Keratinocyte (primary cell): ENCODE data around the gene ZFP1. TPM values are rescaled to one million over a fixed set of nuclear protein-coding genes. Genes with fewer than 3 reads are reported as not detected.

Experiments used
- DNase-seq: peaks from one replicate; pipeline ENCODE4 v3.0.0-alpha.2; 2011; ENCODE audit warnings: low read depth, missing footprints, low spot score
- FAIRE-seq: peaks from 2 replicates; lab custom pipeline; 2011; peaks lifted over from hg19 to GRCh38; lab: Jason Lieb, UNC
- H2AFZ ChIP-seq: 2 replicates; pipeline ENCODE4 v1.6.0; 2012; ENCODE audit warnings: low read length, control low read depth, inconsistent platforms; ENCODE audit not compliant: control insufficient read depth
- H3K27ac ChIP-seq: 2 replicates; pipeline ENCODE4 v1.5.1; 2011; ENCODE audit warnings: low read length; ENCODE audit not compliant: control insufficient read depth, insufficient read depth
- H3K27me3 ChIP-seq: 3 replicates; pipeline ENCODE4 v1.6.0; 2011; ENCODE audit warnings: low read length; ENCODE audit not compliant: control insufficient read depth, insufficient read depth; ENCODE audit errors: extremely low read depth
- H3K36me3 ChIP-seq, 2 experiments: 2 replicates in 1 of 2; 3 replicates in 1 of 2; pipeline ENCODE4 v1.5.1; 2011; ENCODE audit warnings: low read length in 2 of 2, mild to moderate bottlenecking in 1 of 2; ENCODE audit not compliant: control insufficient read depth in 2 of 2, insufficient read depth in 2 of 2; ENCODE audit errors: extremely low read depth in 1 of 2
- H3K4me1 ChIP-seq: 3 replicates; pipeline ENCODE4 v1.5.1; 2011; ENCODE audit warnings: low read length; ENCODE audit not compliant: control insufficient read depth, insufficient read depth; ENCODE audit errors: extremely low read depth
- H3K4me2 ChIP-seq: 3 replicates; pipeline ENCODE4 v1.6.0; 2011; ENCODE audit warnings: low read depth, low read length; ENCODE audit not compliant: control insufficient read depth, insufficient read depth; ENCODE audit errors: extremely low read depth
- H3K4me3 ChIP-seq, 3 experiments: fragments of 200-600 bp in 1 of 3; sonication (generic) in 1 of 3; 2 replicates in 2 of 3; 3 replicates in 1 of 3; pipeline ENCODE4 v1.5.1; 2011 to 2016; ENCODE audit warnings: low read length in 3 of 3, mild to moderate bottlenecking in 3 of 3, control low read depth in 2 of 3, inconsistent platforms in 1 of 3, low read depth in 1 of 3, mixed read lengths in 1 of 3, mixed run types in 1 of 3, moderate library complexity in 1 of 3; ENCODE audit not compliant: control insufficient read depth in 2 of 3, insufficient read depth in 2 of 3; ENCODE audit errors: extremely low read depth in 1 of 3
- H3K79me2 ChIP-seq: 2 replicates; pipeline ENCODE4 v1.6.0; 2012; ENCODE audit warnings: low read length; ENCODE audit not compliant: control insufficient read depth, insufficient read depth
- H3K9ac ChIP-seq: 3 replicates; pipeline ENCODE4 v1.6.0; 2011; ENCODE audit warnings: low read length; ENCODE audit not compliant: control insufficient read depth, insufficient read depth; ENCODE audit errors: extremely low read depth
- H3K9me1 ChIP-seq: 3 replicates; pipeline ENCODE4 v1.6.0; 2011; ENCODE audit warnings: low read length; ENCODE audit not compliant: control insufficient read depth, insufficient read depth; ENCODE audit errors: extremely low read depth
- H3K9me3 ChIP-seq: 2 replicates; pipeline ENCODE4 v1.5.1; 2012; ENCODE audit warnings: low read depth, low read length; ENCODE audit not compliant: control insufficient read depth
- H4K20me1 ChIP-seq: 3 replicates; pipeline ENCODE4 v1.6.0; 2011; ENCODE audit warnings: low read length; ENCODE audit not compliant: control insufficient read depth, insufficient read depth; ENCODE audit errors: extremely low read depth
- CTCF ChIP-seq, 3 experiments: IDR thresholded peaks in 1 of 3; conservative IDR thresholded peaks in 1 of 3; optimal IDR thresholded peaks in 1 of 3; 2 replicates in 2 of 3; 3 replicates in 1 of 3; pipeline versions ENCODE3 to v1.5.1; 2011; ENCODE audit warnings: low read length in 3 of 3, mild to moderate bottlenecking in 3 of 3, moderate library complexity in 2 of 3, control low read depth in 1 of 3, inconsistent platforms in 1 of 3; ENCODE audit not compliant: insufficient read depth in 2 of 3; ENCODE audit errors: extremely low read depth in 1 of 3
- EZH2 ChIP-seq: IDR thresholded peaks from one replicate; pipeline ENCODE4 v1.6.1; 2012; ENCODE audit warnings: inconsistent platforms, mild to moderate bottlenecking, low read length, moderate library complexity
- dilution Hi-C: fragments of 300-500 bp; cut with MboI; formaldehyde crosslinking; loops from one replicate; pipeline ENCODE4 v1.7.0; 2020; ENCODE audit warnings: low sequenced_read_pairs; ENCODE audit not compliant: extremely low pct_ligation_motif_present
- polyA plus RNA-seq, 5 experiments: library from polyadenylated mRNA; depleted of rRNA in 3 of 5; stranded (reverse) in 3 of 5; stranded (forward) in 1 of 5; unstranded in 1 of 5; fragments of >200 nt; gene quantifications; 1 replicate in 1 of 5; 2 replicates in 3 of 5; 3 replicates in 1 of 5; pipeline versions ENCODE4 v1.2.1 to v1.2.3, GENCODE V29; 2011 to 2012; ENCODE audit warnings: missing spikeins in 2 of 5, low read depth in 1 of 5, low replicate concordance in 1 of 5

The ZFP1 gene
- polyA plus RNA-seq, 1 donor (not counting 4 experiments of a cell fraction or from before 2014, with no cell fraction given): 8.6 TPM

GRCh38 chr16:75130150-75130771 lies 18.1 kb upstream of the ZFP1 start:
- H3K79me2 ChIP-seq: no peaks in the 10 kb centered on the region
- TF ChIP-seq EZH2 (no peak), CTCF (optimal IDR thresholded peaks at IDR 0.05 in 1 of 3, IDR thresholded peaks at IDR 0.05 in 1 of 3, conservative IDR thresholded peaks at IDR 0.05 in 1 of 3; ENCODE audit: extremely low read depth in 1 of 3, insufficient read depth in 2 of 3, low read length in 3 of 3) (peak in 1 of 3 experiments; percentile 41)
- dilution Hi-C loops: no loop called here
- DNase-seq (no peak), FAIRE-seq (no peak)
- H3K27ac ChIP-seq: no peak overlapping the region
- no peak overlapping the region for H3K9ac ChIP-seq
- no peaks in the 10 kb centered on the region for H3K36me3 ChIP-seq
- no peaks in the 10 kb centered on the region for H3K27me3 ChIP-seq
- H4K20me1 ChIP-seq: no peaks in the 10 kb centered on the region
- no peaks in the 10 kb centered on the region for H3K4me1 ChIP-seq
- no peak overlapping the region for H3K4me2 ChIP-seq
- H2AFZ ChIP-seq: no peak overlapping the region
- no peaks in the 10 kb centered on the region for H3K9me3 ChIP-seq
- H3K4me3 ChIP-seq: no peak overlapping the region
- H3K9me1 ChIP-seq: no peaks in the 10 kb centered on the region

GRCh38 chr16:75131081-75131480 lies 17.2 kb upstream of the ZFP1 start:
- Histone ChIP-seq H3K9ac (no peak overlapping the region), H4K20me1 (no peaks in the 10 kb centered on the region), H3K36me3 (no peaks in the 10 kb centered on the region), H3K9me1 (no peaks in the 10 kb centered on the region), H3K4me3 (no peak overlapping the region), H3K27ac (no peak overlapping the region), H3K27me3 (no peaks in the 10 kb centered on the region), H3K4me2 (no peak overlapping the region), H3K9me3 (no peaks in the 10 kb centered on the region), H3K4me1 (no peaks in the 10 kb centered on the region), H2AFZ (no peak overlapping the region), H3K79me2 (no peaks in the 10 kb centered on the region)
- no peak for FAIRE-seq
- dilution Hi-C loops: no loop called here
- no peak for DNase-seq
- TF ChIP-seq CTCF (optimal IDR thresholded peaks at IDR 0.05 in 1 of 3, IDR thresholded peaks at IDR 0.05 in 1 of 3, conservative IDR thresholded peaks at IDR 0.05 in 1 of 3; ENCODE audit: extremely low read depth in 1 of 3, insufficient read depth in 2 of 3, low read length in 3 of 3) (no peak), EZH2 (no peak)
